Body of pancreas (tissue), 4 donors: ENCODE measurements around the gene SUPT7L.
A peak's percentile ranks its signal among the peaks of the same experiment; 100 is the strongest.

Experiments
- CTCF ChIP-seq, 7 experiments: fragments of 450-650 bp in 4 of 7; fragments of 200-600 bp in 3 of 7; sonication (generic) in 3 of 7; IDR thresholded peaks; one replicate each; pipeline ENCODE4 v1.5.1; 2016 to 2019; ENCODE audit warnings: antibody characterized with exemption in 7 of 7
- POLR2A ChIP-seq, 3 donors: fragments of 450-650 bp; IDR thresholded peaks; one replicate each; pipeline ENCODE4 v1.6.1; 2016; ENCODE audit warnings: antibody characterized with exemption in 3 of 3, mild to moderate bottlenecking in 2 of 3

GRCh38 chr2:27681841-27682240 lies 18.4 kb upstream of the SUPT7L start:
- TF ChIP-seq POLR2A (IDR thresholded peaks at IDR 0.05) (peak in 1 of 3 donors; percentile 18), CTCF (IDR thresholded peaks at IDR 0.05) (no peak)
